Measurements from ENCODE around the gene ENOX1.

ENOX1 gene

GRCh38 chr13:43357564-43357963, 429.2 kb downstream of the ENOX1 start:
- H3K4me2 ChIP-seq (ENCODE audit: insufficient read depth, low read length), result no peak overlapping the region
- H2AFZ ChIP-seq (ENCODE audit: low read depth, low read length), result no peak overlapping the region
- no peaks in the 10 kb centered on the region for H3K4me1 ChIP-seq (ENCODE audit: insufficient read depth, low read length)

GRCh38 chr13:43356567-43356966, 430.2 kb downstream of the ENOX1 start:
- no peak overlapping the region for H3K4me2 ChIP-seq (ENCODE audit: insufficient read depth, low read length)
- H4K20me1 ChIP-seq (ENCODE audit: insufficient read depth, low read length), result no peaks in the 10 kb centered on the region
- H3K27me3 ChIP-seq (ENCODE audit: insufficient read depth, low read length, poor library complexity), result no peaks in the 10 kb centered on the region
- no peak for TF ChIP-seq CTCF (IDR thresholded peaks at IDR 0.05; ENCODE audit: borderline replicate concordance, extremely low read depth, low read length, poor library complexity, severe bottlenecking)
- no peaks in the 10 kb centered on the region for H3K9me3 ChIP-seq (ENCODE audit: insufficient read depth, low read length, severe bottlenecking)
- H3K36me3 ChIP-seq (ENCODE audit: insufficient read depth, low read length), result no peaks in the 10 kb centered on the region
- H3K4me1 ChIP-seq (ENCODE audit: insufficient read depth, low read length), result no peaks in the 10 kb centered on the region
- no peaks in the 10 kb centered on the region for H3K79me2 ChIP-seq (ENCODE audit: insufficient read depth, low read length)
- H2AFZ ChIP-seq (ENCODE audit: low read depth, low read length), result no peak overlapping the region
- H3K27ac ChIP-seq (ENCODE audit: low read length), result no peak overlapping the region
- H3K4me3 ChIP-seq (ENCODE audit: low read depth in 1 of 2, low read length in 2 of 2), result no peak overlapping the region
- no peak overlapping the region for H3K9ac ChIP-seq (ENCODE audit: low read depth, low read length)
- DNase-seq (no peak), ATAC-seq (ENCODE audit: insufficient read depth, low read depth) (no peak)

More at GRCh38 chr13:43357564-43357963, 429.2 kb downstream of the ENOX1 start:
- no peak for ATAC-seq (ENCODE audit: insufficient read depth, low read depth)
- H3K36me3 ChIP-seq (ENCODE audit: insufficient read depth, low read length), result no peaks in the 10 kb centered on the region
- no peaks in the 10 kb centered on the region for H4K20me1 ChIP-seq (ENCODE audit: insufficient read depth, low read length)
- H3K27me3 ChIP-seq (ENCODE audit: insufficient read depth, low read length, poor library complexity), result no peaks in the 10 kb centered on the region
- no peaks in the 10 kb centered on the region for H3K9me3 ChIP-seq (ENCODE audit: insufficient read depth, low read length, severe bottlenecking)
- H3K4me3 ChIP-seq (ENCODE audit: low read depth in 1 of 2, low read length in 2 of 2), result no peak overlapping the region
- no peak for DNase-seq
- H3K9ac ChIP-seq (ENCODE audit: low read depth, low read length), result no peak overlapping the region
- TF ChIP-seq EZH2 (IDR thresholded peaks at IDR 0.05; ENCODE audit: borderline replicate concordance, low read depth, low read length, severe bottlenecking) (no peak), CTCF (IDR thresholded peaks at IDR 0.05; ENCODE audit: borderline replicate concordance, extremely low read depth, low read length, poor library complexity, severe bottlenecking) (no peak)
- H3K27ac ChIP-seq (ENCODE audit: low read length), result no peak overlapping the region
- no peaks in the 10 kb centered on the region for H3K79me2 ChIP-seq (ENCODE audit: insufficient read depth, low read length)

GRCh38 chr13:43355774-43356173, 431.0 kb downstream of the ENOX1 start:
- DNase-seq (no peak), ATAC-seq (ENCODE audit: insufficient read depth, low read depth) (no peak)
- Histone ChIP-seq H3K9me3 (ENCODE audit: insufficient read depth, low read length, severe bottlenecking) (no peaks in the 10 kb centered on the region), H3K27me3 (ENCODE audit: insufficient read depth, low read length, poor library complexity) (no peaks in the 10 kb centered on the region), H4K20me1 (ENCODE audit: insufficient read depth, low read length) (no peaks in the 10 kb centered on the region), H3K4me3 (ENCODE audit: low read depth in 1 of 2, low read length in 2 of 2) (no peak overlapping the region), H3K79me2 (ENCODE audit: insufficient read depth, low read length) (no peaks in the 10 kb centered on the region), H3K36me3 (ENCODE audit: insufficient read depth, low read length) (no peaks in the 10 kb centered on the region), H3K9ac (ENCODE audit: low read depth, low read length) (no peak overlapping the region), H3K27ac (ENCODE audit: low read length) (no peak overlapping the region), H2AFZ (ENCODE audit: low read depth, low read length) (no peak overlapping the region), H3K4me2 (ENCODE audit: insufficient read depth, low read length) (no peak overlapping the region), H3K4me1 (ENCODE audit: insufficient read depth, low read length) (no peaks in the 10 kb centered on the region)
- TF ChIP-seq EZH2 (IDR thresholded peaks at IDR 0.05; ENCODE audit: borderline replicate concordance, low read depth, low read length, severe bottlenecking), result no peak
- no peak for TF ChIP-seq CTCF (IDR thresholded peaks at IDR 0.05; ENCODE audit: borderline replicate concordance, extremely low read depth, low read length, poor library complexity, severe bottlenecking)
